IMR-90 (cell line): Measurements from ENCODE around the gene CD36. TPM values are rescaled to one million over a fixed set of nuclear protein-coding genes. Genes with fewer than 3 reads are reported as not detected.

Source experiments
- ATAC-seq: fragments of 200-7000 bp; cut with Tn5 transposase; 2 replicates; pipeline ENCODE4 v1.9.1; 2020; ENCODE audit warnings: low read depth, mild to moderate bottlenecking, moderate library complexity
- BruUV-seq: library from RNA; stranded (reverse); fragments of 400-500 nt; replicated peaks from 2 replicates; lab custom pipeline; 2021; lab: Mats Ljungman, UMichigan
- CTCF ChIA-PET: fragments of 300-600 bp; formaldehyde crosslinking; extraction: SDS; loops from one replicate; lab custom pipeline; 2021; ENCODE audit warnings: antibody characterized with exemption; lab: Yijun Ruan, JAX
- POLR2A ChIA-PET: fragments of 300-600 bp; sonication (Branson Sonifier 250); formaldehyde crosslinking; loops from one replicate; lab custom pipeline; 2022; ENCODE audit warnings: antibody characterized with exemption; ENCODE audit not compliant: unreplicated experiment; lab: Charles Lee
- DNase-seq: peaks from one replicate; pipeline ENCODE4 v3.0.0; 2013
- H2AFZ ChIP-seq: replicated peaks from 2 replicates; pipeline ENCODE3; 2013; ENCODE audit warnings: low read length, mild to moderate bottlenecking; ENCODE audit not compliant: poor library complexity
- H2AK5ac ChIP-seq: 2 replicates; pipeline ENCODE4 v1.6.1; 2013; ENCODE audit warnings: low read depth, low read length, inconsistent platforms
- H2AK9ac ChIP-seq: replicated peaks from 2 replicates; pipeline ENCODE3; 2013; ENCODE audit warnings: mild to moderate bottlenecking, low read depth, low read length, moderate library complexity; ENCODE audit not compliant: poor library complexity
- H2BK120ac ChIP-seq: 2 replicates; pipeline ENCODE4 v1.6.1; 2013; ENCODE audit warnings: low read depth, low read length, inconsistent platforms
- H2BK15ac ChIP-seq: 3 replicates; pipeline ENCODE4 v1.6.1; 2013; ENCODE audit warnings: low read depth, low read length, inconsistent platforms
- H2BK20ac ChIP-seq: 2 replicates; pipeline ENCODE4 v1.6.1; 2013; ENCODE audit warnings: low read depth, mild to moderate bottlenecking, inconsistent platforms, low read length, moderate library complexity
- H2BK5ac ChIP-seq: 2 replicates; pipeline ENCODE4 v1.6.1; 2013; ENCODE audit warnings: mild to moderate bottlenecking, low read depth, low read length, inconsistent platforms; ENCODE audit not compliant: poor library complexity, severe bottlenecking
- H3K14ac ChIP-seq: replicated peaks from 2 replicates; pipeline ENCODE4 v1.6.1; 2013; ENCODE audit warnings: low read depth, low read length, inconsistent platforms
- H3K18ac ChIP-seq: 2 replicates; pipeline ENCODE4 v1.6.1; 2013; ENCODE audit warnings: low read depth, low read length, control low read depth
- H3K23ac ChIP-seq: 2 replicates; pipeline ENCODE4 v1.6.1; 2013; ENCODE audit warnings: low read depth, low read length, inconsistent platforms
- H3K27ac ChIP-seq: 2 replicates; pipeline ENCODE4 v1.5.1; 2013; ENCODE audit warnings: mild to moderate bottlenecking, control low read depth, low read length; ENCODE audit not compliant: insufficient read depth
- H3K27me3 ChIP-seq: 2 replicates; pipeline ENCODE4 v1.6.1; 2013; ENCODE audit warnings: low read length; ENCODE audit not compliant: control insufficient read depth, insufficient read depth
- H3K36me3 ChIP-seq: 2 replicates; pipeline ENCODE4 v1.6.1; 2013; ENCODE audit warnings: low read length, mixed read lengths; ENCODE audit not compliant: control insufficient read depth, insufficient read depth
- H3K4ac ChIP-seq: 2 replicates; pipeline ENCODE4 v1.6.1; 2013; ENCODE audit warnings: low read depth, low read length, inconsistent platforms
- H3K4me1 ChIP-seq: 2 replicates; pipeline ENCODE4 v1.6.1; 2013; ENCODE audit warnings: low read length, mixed read lengths; ENCODE audit not compliant: control insufficient read depth, insufficient read depth
- H3K4me2 ChIP-seq: 2 replicates; pipeline ENCODE4 v1.6.1; 2013; ENCODE audit warnings: low read depth, mild to moderate bottlenecking, control low read depth, low read length, moderate library complexity
- H3K4me3 ChIP-seq: 2 replicates; pipeline ENCODE4 v1.5.1; 2013; ENCODE audit warnings: low read depth, mild to moderate bottlenecking, control low read depth, low read length, moderate library complexity; ENCODE audit not compliant: insufficient read depth
- H3K56ac ChIP-seq: 2 replicates; pipeline ENCODE4 v1.6.1; 2013; ENCODE audit warnings: low read length, inconsistent platforms; ENCODE audit not compliant: insufficient read depth; ENCODE audit errors: extremely low read depth
- H3K79me1 ChIP-seq, 2 experiments: 2 replicates each; pipeline ENCODE4 v1.6.1; 2013; ENCODE audit warnings: low read length in 2 of 2, inconsistent platforms in 1 of 2, low read depth in 1 of 2
- H3K9ac ChIP-seq: 2 replicates; pipeline ENCODE4 v1.6.1; 2013; ENCODE audit warnings: low read depth, low read length, control low read depth
- H3K9me1 ChIP-seq: 2 replicates; pipeline ENCODE4 v1.6.1; 2013; ENCODE audit warnings: low read length, inconsistent platforms; ENCODE audit not compliant: insufficient read depth
- H3K9me3 ChIP-seq: 2 replicates; pipeline ENCODE4 v1.6.1; 2013; ENCODE audit warnings: low read length; ENCODE audit not compliant: control insufficient read depth, insufficient read depth
- H4K20me1 ChIP-seq: 2 replicates; pipeline ENCODE4 v1.6.1; 2013; ENCODE audit warnings: low read length, inconsistent platforms; ENCODE audit not compliant: insufficient read depth
- H4K5ac ChIP-seq: 2 replicates; pipeline ENCODE4 v1.6.1; 2013; ENCODE audit warnings: mild to moderate bottlenecking, low read depth, low read length, control low read depth
- H4K8ac ChIP-seq, 2 experiments: 2 replicates each; pipeline ENCODE4 v1.6.1; 2013; ENCODE audit warnings: low read depth in 2 of 2, low read length in 2 of 2, control low read depth in 1 of 2, inconsistent platforms in 1 of 2
- H4K91ac ChIP-seq: 2 replicates; pipeline ENCODE4 v1.6.1; 2013; ENCODE audit warnings: low read depth, low read length, inconsistent platforms; ENCODE audit not compliant: insufficient read depth
- BHLHE40 ChIP-seq: fragments of 150-350 bp; IDR thresholded peaks from 2 replicates; pipeline ENCODE4 v1.6.1; 2016; ENCODE audit warnings: mild to moderate bottlenecking, low read depth, low read length
- CEBPB ChIP-seq: IDR thresholded peaks from 2 replicates; pipeline ENCODE4 v1.6.1; 2012; ENCODE audit warnings: low read depth, low read length, improper control_type of control experiment
- SMC3 ChIP-seq: fragments of 150-350 bp; IDR thresholded peaks from 2 replicates; pipeline ENCODE4 v1.6.1; 2016; ENCODE audit warnings: low read depth, mild to moderate bottlenecking, antibody characterized with exemption, low read length, moderate library complexity
- WGBS, 2 experiments: methylation state at CpG; one replicate each; pipeline versions ENCODE4 v1.1.5 to v1.1.7; 2013; ENCODE audit warnings: missing lambda C conversion rate in 2 of 2; ENCODE audit not compliant: insufficient read length in 1 of 2; ENCODE audit errors: extremely low coverage in 2 of 2; 5-methylcytosine and 5-hydroxymethylcytosine counted together
- dilution Hi-C: fragments of 300-500 bp; cut with HindIII; formaldehyde crosslinking; loops from one replicate; pipeline ENCODE4 v1.14.3; 2018; ENCODE audit warnings: low sequenced_read_pairs; ENCODE audit not compliant: unreplicated experiment
- in situ Hi-C: fragments of 300-500 bp; cut with MboI; formaldehyde crosslinking; loops from 3 replicates; pipeline ENCODE4 v1.14.3; 2019; ENCODE audit warnings: low sequenced_read_pairs, inconsistent platforms, mixed read lengths
- intact Hi-C: fragments of 100-400 bp; cut with micrococcal nuclease; formaldehyde crosslinking; loops from 2 replicates; pipeline ENCODE4 v1.10.0; 2022
- polyA plus RNA-seq, 3 experiments: library from polyadenylated mRNA; depleted of rRNA; stranded (reverse); fragments of >200 nt; gene quantifications; 2 replicates each; pipeline ENCODE4 v1.2.3, GENCODE V29; 2012; ENCODE audit warnings: low replicate concordance in 1 of 3
- total RNA-seq: library from RNA; depleted of rRNA; stranded (reverse); fragments of >200 nt; gene quantifications from 2 replicates; pipeline ENCODE4 v1.2.3, GENCODE V29; 2012

CD36 gene
- total and polyA plus RNA-seq, 2 of the 4 experiments (the other 2 are of a cell fraction), result 0.19 to 0.54 TPM

- DNase-seq, result no peak
- Histone ChIP-seq H4K5ac (no peak overlapping the region), H3K18ac (no peak overlapping the region), H3K56ac (no peak overlapping the region), H2AFZ (no peak overlapping the region), H4K8ac (no peak overlapping the region), H2AK9ac (peak overlapping the region; percentile 12), H3K27me3 (no peaks in the 10 kb centered on the region), H2AK5ac (peak overlapping the region; percentile 43; the same call in 1 of the 2 replicates), H3K4me2 (no peak overlapping the region), H3K23ac (no peak overlapping the region), H3K27ac (no peak overlapping the region), H3K9me3 (no peaks in the 10 kb centered on the region), H2BK15ac (peak overlapping the region; percentile 56; the same call in 1 of the 3 replicates), H3K4me1 (peaks cover 7% of the 10 kb centered on the region; the same call in 1 of the 2 replicates), H4K20me1 (no peaks in the 10 kb centered on the region), H3K36me3 (no peaks in the 10 kb centered on the region), H2BK20ac (no peak overlapping the region; the same call in 1 of the 2 replicates), H3K4ac (no peak overlapping the region), H3K9me1 (peaks cover 1% of the 10 kb centered on the region; the same call in 1 of the 2 replicates), H3K14ac (no peak overlapping the region), H2BK120ac (no peak overlapping the region; the same call in 1 of the 2 replicates), H3K9ac (no peak overlapping the region), H4K91ac (no peak overlapping the region), H3K79me1 (no peaks in the 10 kb centered on the region), H3K4me3 (no peak overlapping the region), H2BK5ac (no peak overlapping the region)
- BruUV-seq, result no TSS peak
- TF ChIP-seq BHLHE40 (no peak), CEBPB (no peak), SMC3 (no peak)
- dilution Hi-C loops, result no loop called here
- in situ Hi-C loops, result no loop called here
- intact Hi-C loops, result no loop called here
- no peak for ATAC-seq
- ChIA-PET CTCF (no interaction called here), POLR2A (no interaction called here)
- no CpG with 5 or more reads among the region's 1 CpG for WGBS, 2 experiments
Observed at GRCh38 chr7:80629023-80629422, 9.4 kb upstream of the CD36 start.
